Muscle layer of duodenum (tissue), 2 donors: ENCODE measurements around the gene SRMS.
A peak's percentile ranks its signal among the peaks of the same experiment; 100 is the strongest.

Source experiments
- H3K27ac ChIP-seq: one replicate; pipeline ENCODE4 v1.7.0; 2013; ENCODE audit warnings: mild to moderate bottlenecking, low read length
- H3K27me3 ChIP-seq: one replicate; pipeline ENCODE4 v1.7.0; 2013; ENCODE audit warnings: low read depth, mild to moderate bottlenecking, control low read depth, low read length
- H3K36me3 ChIP-seq, 2 donors: one replicate each; pipeline ENCODE4 v1.7.0; 2013; ENCODE audit warnings: low read length in 2 of 2, control low read depth in 1 of 2, mild to moderate bottlenecking in 1 of 2; ENCODE audit not compliant: insufficient read depth in 2 of 2, control insufficient read depth in 1 of 2
- H3K4me1 ChIP-seq, 2 donors: one replicate each; pipeline ENCODE4 v1.7.0; 2013; ENCODE audit warnings: low read length in 2 of 2, mild to moderate bottlenecking in 2 of 2, control low read depth in 1 of 2, moderate library complexity in 1 of 2; ENCODE audit not compliant: insufficient read depth in 2 of 2, control insufficient read depth in 1 of 2
- H3K4me3 ChIP-seq, 2 donors: one replicate each; pipeline ENCODE4 v1.7.0; 2013; ENCODE audit warnings: low read length in 2 of 2, low read depth in 1 of 2, mild to moderate bottlenecking in 1 of 2
- H3K9me3 ChIP-seq, 2 donors: one replicate each; pipeline ENCODE4 v1.7.0; 2013; ENCODE audit warnings: low read length in 2 of 2, control low read depth in 1 of 2, mild to moderate bottlenecking in 1 of 2; ENCODE audit not compliant: control insufficient read depth in 1 of 2
- donor health status: healthy.

Gene SRMS

GRCh38 chr20:63507083-63507743 is 40.3 kb downstream of the SRMS start:
- Histone ChIP-seq H3K27me3 (no peaks in the 10 kb centered on the region), H3K27ac (no peak overlapping the region), H3K36me3 (no peaks in the 10 kb centered on the region)

DNA sequence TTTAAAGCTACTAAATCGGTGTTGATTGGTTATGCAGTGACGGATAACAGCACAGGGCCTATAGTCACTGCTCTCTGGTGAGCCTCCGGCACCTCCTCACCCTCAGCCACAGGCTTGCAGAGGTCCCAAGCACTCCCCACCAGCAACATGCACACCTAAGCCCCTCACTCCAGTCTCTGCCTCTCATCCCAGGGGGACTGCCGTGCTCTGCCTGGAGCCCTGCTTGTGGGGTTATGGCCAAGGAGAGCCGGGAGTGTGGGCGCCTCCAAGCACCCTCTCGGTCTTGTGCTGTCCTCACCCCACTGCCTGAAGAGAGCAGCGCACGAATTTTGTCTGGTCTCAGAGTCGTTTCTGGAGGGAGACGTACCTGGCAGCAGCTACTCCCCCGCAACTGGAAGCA is 41.8 kb downstream of the SRMS start:
- Histone ChIP-seq H3K4me1 (peaks cover 0 to 8% of the 10 kb centered on the region in 2 donors), H3K4me3 (no peak overlapping the region), H3K36me3 (no peaks in the 10 kb centered on the region), H3K27ac (no peak overlapping the region), H3K27me3 (no peaks in the 10 kb centered on the region), H3K9me3 (peaks cover 7 to 16% of the 10 kb centered on the region in 2 donors)

More at GRCh38 chr20:63507083-63507743, 40.3 kb downstream of the SRMS start:
- Histone ChIP-seq H3K4me1 (peaks cover 0 to 3% of the 10 kb centered on the region in 2 donors), H3K4me3 (no peak overlapping the region), H3K9me3 (peaks cover 7 to 16% of the 10 kb centered on the region in 2 donors)

DNA sequence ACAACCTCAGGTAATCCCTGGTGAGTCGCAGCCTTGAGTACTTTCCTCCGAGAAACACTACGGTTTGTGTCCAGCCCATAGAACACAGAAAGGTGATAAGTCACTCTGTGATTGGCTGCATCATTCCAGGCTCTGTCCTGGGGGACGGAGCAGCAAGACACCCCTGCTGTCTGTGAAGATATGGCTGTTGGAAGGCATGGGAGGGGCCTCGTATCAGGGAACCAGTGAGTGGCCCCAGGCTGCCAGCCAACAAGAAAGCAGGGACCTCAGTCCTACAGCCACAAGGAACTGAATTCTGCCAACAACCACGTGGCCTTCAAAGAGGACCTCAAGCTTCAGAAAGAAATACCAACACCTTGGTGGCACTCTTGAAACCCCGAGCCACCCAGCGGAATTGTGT is 42.3 kb downstream of the SRMS start:
- Histone ChIP-seq H3K4me3 (no peak overlapping the region), H3K9me3 (peaks cover 7 to 16% of the 10 kb centered on the region in 2 donors), H3K4me1 (peaks cover 0 to 8% of the 10 kb centered on the region in 2 donors), H3K27ac (no peak overlapping the region), H3K27me3 (peaks cover under 1% of the 10 kb centered on the region), H3K36me3 (no peaks in the 10 kb centered on the region)

- Histone ChIP-seq H3K27me3 (peaks cover 7% of the 10 kb centered on the region), H3K36me3 (no peaks in the 10 kb centered on the region), H3K9me3 (peaks cover 7 to 16% of the 10 kb centered on the region in 2 donors), H3K4me1 (peaks cover 0 to 10% of the 10 kb centered on the region in 2 donors), H3K4me3 (no peak overlapping the region), H3K27ac (no peak overlapping the region)
These were observed 42.9 kb downstream of the SRMS start for GRCh38 chr20:63504642-63505041.

GRCh38 chr20:63503524-63503923 is 44.0 kb downstream of the SRMS start:
- Histone ChIP-seq H3K27me3 (peaks cover 11% of the 10 kb centered on the region), H3K9me3 (peaks cover 7 to 16% of the 10 kb centered on the region in 2 donors), H3K36me3 (no peaks in the 10 kb centered on the region), H3K4me1 (peaks cover 0 to 17% of the 10 kb centered on the region in 2 donors), H3K4me3 (no peak overlapping the region), H3K27ac (no peak overlapping the region)

- Histone ChIP-seq H3K27me3 (peaks cover 16% of the 10 kb centered on the region), H3K4me3 (no peak overlapping the region), H3K4me1 (peaks cover 0 to 24% of the 10 kb centered on the region in 2 donors), H3K27ac (no peak overlapping the region), H3K9me3 (peaks cover 7 to 16% of the 10 kb centered on the region in 2 donors), H3K36me3 (no peaks in the 10 kb centered on the region)
These were observed 44.8 kb downstream of the SRMS start for GRCh38 chr20:63502671-63503172.

DNA sequence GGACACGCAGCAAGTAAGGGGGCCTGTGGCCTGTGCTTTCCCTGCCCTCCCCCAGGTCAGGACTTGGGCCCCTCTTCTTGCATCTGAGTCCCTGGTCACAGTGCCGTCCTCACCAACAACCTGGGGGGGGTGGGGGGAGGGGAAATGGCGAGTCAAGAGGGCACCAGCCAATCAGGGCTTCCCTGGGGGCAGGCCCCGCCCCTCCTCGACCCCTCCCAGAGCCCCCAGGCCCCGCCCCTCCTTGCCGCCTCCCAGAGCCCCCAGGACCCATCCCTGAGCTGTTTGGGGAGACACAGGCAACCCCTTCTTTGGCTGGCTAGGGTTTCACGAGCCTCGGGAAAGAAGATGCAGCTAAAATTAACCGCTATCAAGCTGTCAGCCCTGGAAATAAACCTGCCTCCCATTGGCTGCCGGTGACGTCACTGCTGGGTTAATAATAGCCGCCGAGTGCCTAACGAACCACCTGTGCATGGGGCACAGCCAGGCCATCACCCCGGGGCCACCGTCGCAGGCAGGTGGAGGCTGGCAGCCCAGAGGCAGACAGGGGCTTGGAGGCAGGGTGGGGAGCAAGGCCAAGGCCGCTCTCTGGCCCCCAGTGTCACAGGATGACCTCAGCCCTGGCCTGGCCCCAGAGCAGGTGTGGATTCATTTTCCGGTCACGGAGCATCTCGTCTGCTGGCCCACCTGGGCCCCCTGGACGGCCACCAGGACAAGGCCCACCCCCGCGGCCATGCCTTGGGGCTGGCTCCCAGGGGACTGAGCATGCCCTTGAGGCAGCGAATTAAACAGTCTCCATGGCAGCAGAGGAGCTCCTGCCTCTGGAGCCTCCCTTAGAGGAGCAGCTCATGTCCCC is 45.5 kb downstream of the SRMS start:
- Histone ChIP-seq H3K4me1 (peaks cover 0 to 27% of the 10 kb centered on the region in 2 donors), H3K27ac (no peak overlapping the region), H3K9me3 (peaks cover 7 to 16% of the 10 kb centered on the region in 2 donors), H3K27me3 (peaks cover 23% of the 10 kb centered on the region), H3K36me3 (no peaks in the 10 kb centered on the region), H3K4me3 (no peak overlapping the region)

DNA sequence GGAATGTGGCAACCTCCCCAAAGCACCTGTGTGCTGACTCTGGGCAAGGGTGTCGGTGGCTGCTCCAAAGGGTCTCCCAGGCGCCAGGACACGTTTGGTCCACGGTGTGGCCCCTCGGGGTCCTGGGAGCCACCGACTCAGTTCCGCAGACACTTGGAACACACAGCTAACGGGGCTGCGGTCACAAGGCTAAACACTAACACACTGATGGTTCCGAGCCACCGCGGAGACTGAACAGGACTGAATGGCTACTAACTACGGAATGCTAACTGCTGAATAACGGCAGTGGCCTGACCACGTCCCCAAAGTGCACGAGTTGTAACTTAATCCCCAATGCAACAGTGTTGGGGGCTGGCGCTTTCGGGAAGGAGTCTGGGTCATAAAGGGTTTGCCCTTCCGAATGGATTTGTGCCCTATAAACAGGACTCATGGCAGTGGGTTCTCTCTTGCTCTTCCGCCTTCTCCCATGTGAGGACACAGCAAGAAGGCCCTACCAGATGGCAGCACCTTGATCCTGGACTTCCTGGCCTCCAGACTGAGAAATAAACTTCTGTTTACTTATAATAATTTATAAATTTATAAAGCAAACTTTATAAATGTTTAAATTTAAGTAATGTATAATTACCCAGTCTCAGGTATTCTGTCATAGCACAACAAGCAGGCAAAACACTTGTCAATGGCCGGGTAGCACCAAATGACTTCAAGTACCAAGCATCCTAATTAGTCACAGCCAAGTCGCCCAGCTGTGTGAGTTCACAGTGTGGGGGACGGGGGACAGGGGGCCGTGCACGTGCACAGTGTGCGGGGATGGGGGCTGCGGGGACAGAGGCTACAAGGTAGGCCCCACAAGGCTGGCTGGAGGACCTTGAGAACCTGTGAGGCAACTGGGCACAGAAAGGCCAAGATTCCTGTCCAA is 46.4 kb downstream of the SRMS start:
- peaks cover 25% of the 10 kb centered on the region for H3K27me3 ChIP-seq
- peaks cover 7 to 16% of the 10 kb centered on the region in 2 donors for H3K9me3 ChIP-seq
- H3K4me3 ChIP-seq, result no peak overlapping the region
- no peaks in the 10 kb centered on the region for H3K36me3 ChIP-seq
- H3K4me1 ChIP-seq, result peaks cover 0 to 32% of the 10 kb centered on the region in 2 donors
- H3K27ac ChIP-seq, result no peak overlapping the region

GRCh38 chr20:63500151-63500901 is 47.2 kb downstream of the SRMS start:
- peaks cover 7 to 11% of the 10 kb centered on the region in 2 donors for H3K9me3 ChIP-seq
- H3K4me3 ChIP-seq, result no peak overlapping the region
- H3K4me1 ChIP-seq, result peaks cover 0 to 38% of the 10 kb centered on the region in 2 donors
- no peaks in the 10 kb centered on the region for H3K36me3 ChIP-seq
- H3K27me3 ChIP-seq, result peaks cover 25% of the 10 kb centered on the region
- H3K27ac ChIP-seq, result no peak overlapping the region

GRCh38 chr20:63499338-63499969 is 48.1 kb downstream of the SRMS start:
- Histone ChIP-seq H3K4me1 (peaks cover 0 to 38% of the 10 kb centered on the region in 2 donors), H3K27me3 (peaks cover 25% of the 10 kb centered on the region), H3K27ac (no peak overlapping the region), H3K9me3 (peaks cover 0 to 2% of the 10 kb centered on the region in 2 donors), H3K4me3 (peak overlapping the region in 1 of 2 donors; percentile 42), H3K36me3 (no peaks in the 10 kb centered on the region)
